GM19193 (cell line): Measurements from ENCODE around the gene DCST2.

Experiments
- POLR2A ChIP-seq: IDR thresholded peaks from 4 replicates; pipeline ENCODE4 v1.6.1; 2011; ENCODE audit not compliant: insufficient read depth, insufficient read length; ENCODE audit errors: extremely low read depth

The DCST2 gene

GRCh38 chr1:154978360-154978759 is 55.2 kb downstream of the DCST2 start:
- TF ChIP-seq POLR2A = no peak

DNA sequence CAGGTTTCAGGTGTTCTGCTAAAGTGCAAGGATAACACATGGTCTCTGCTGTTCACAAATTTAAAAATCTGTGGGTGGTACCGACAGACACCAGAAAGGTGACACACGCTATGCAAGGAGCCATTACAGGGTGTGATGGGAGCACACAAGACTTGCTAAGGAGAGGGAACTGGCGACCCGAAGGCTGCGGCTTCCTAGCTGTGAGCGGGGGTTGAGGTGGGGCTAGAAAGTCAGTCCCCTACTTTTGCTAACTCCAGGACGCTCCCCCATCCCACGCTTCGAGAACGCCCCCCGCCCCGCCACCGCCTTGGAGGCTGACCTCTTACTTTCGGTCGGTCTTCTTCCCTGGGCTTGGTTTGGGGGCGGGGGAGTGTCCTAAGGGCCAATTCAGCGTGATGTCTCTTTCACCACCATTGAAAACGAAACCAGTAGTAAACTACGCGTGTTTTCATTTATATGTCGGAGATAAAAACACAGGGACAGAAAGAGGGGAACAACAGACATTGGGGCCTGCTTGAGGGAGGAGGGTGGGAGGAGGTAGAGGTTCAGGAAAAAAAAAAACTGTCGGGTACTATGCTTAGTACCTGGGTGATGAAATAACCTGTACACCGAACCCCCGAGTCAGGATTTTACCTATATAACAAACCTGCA is 58.0 kb downstream of the DCST2 start:
- TF ChIP-seq POLR2A = peak; percentile 34

DNA sequence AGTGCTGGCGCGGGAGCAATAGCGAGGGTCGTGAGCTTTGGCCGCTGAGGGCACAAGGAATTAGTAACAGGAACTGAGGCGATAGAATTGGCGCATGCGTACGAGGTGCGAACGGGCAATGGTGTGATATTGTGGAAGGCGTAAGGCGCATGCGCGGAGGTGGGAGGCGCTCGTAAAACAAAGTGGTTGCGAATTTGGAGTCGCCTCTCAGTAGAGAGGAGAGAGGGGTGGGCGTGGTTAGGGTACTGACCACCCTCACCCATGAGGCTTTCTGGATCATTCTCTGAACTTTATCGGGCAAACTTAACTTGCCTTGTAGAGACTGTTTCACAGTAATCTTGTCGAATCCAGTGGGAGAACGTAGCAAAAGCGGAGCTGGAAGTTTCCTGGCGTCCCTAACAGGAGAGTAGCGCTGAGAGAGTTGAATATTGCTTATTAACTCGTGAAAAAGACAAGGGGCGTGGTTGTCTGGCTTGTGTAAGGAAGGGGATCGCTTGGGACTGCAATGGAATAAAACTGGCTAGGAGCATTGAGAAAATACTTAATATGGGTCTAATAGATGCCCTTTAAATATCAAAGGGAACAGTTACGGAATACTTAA is 58.7 kb downstream of the DCST2 start:
- TF ChIP-seq POLR2A = no peak

- peak; percentile 80 for TF ChIP-seq POLR2A
Observed at GRCh38 chr1:154974102-154974807, 59.3 kb downstream of the DCST2 start, which contains the start of gene CKS1B. Gene CKS1B, plus strand, starts transcription at chr1:154974681. Its CDS starts 65 bp downstream, at chr1:154974746.

DNA sequence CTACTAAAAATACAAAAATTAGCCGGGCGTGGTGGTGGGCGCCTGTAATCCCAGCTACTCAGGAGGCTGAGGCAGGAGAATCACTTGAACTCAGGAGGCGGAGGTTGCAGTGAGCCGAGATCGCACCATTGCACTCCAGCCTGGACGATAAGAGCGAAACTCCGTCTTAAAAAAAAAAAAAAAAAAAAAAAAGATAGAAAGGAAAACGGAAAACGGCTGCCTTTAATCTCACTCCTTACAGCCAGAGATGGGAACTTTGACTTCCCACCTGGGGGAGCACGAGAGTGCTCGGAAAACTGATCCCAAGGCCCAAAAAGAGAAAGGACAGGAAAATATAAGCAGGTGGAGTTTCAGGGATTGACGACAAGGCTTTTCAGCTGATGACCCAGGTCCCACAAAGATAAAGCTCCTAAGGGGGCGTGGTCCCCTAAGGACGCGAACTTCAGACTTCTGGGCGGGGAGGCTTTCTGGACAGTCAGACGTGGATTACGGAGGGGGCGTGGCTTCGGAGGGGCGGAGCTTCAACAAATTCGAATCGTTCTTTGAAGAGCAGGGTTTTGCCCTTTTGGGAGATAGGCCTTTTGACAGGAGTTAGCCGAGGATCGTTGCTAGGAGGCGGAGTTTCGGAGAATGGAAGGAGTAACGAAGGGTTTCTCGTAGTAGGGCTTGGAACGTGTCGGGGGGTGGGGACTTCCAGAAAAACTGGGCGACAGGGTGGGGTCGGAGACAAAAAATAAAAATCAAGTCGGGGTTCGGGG is 60.1 kb downstream of the DCST2 start:
- TF ChIP-seq POLR2A = peak; percentile 60

- TF ChIP-seq POLR2A = no peak
Observed at GRCh38 chr1:154972517-154973343, 60.9 kb downstream of the DCST2 start.

DNA sequence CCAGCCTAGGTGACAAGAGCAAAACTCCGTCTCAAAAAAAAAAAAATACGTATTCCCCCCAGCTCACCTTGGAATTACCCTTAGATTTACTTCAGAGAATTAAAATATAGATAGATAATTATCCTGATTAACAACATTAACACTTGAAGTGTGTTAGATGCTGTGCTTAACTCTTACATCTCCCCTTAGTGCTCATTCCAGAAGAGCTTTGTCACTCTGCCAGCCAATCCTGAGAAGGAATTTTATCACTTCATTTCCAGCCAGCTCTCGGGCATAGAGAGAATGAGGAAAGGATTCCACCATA is 61.4 kb downstream of the DCST2 start:
- no peak for TF ChIP-seq POLR2A

- TF ChIP-seq POLR2A = no peak
Observed at GRCh38 chr1:154971341-154971998, 62.1 kb downstream of the DCST2 start.

- TF ChIP-seq POLR2A = peak; percentile 42
Observed at GRCh38 chr1:154970631-154971340, 62.8 kb downstream of the DCST2 start, which contains the start of gene SHC1. Gene SHC1, minus strand, starts transcription at chr1:154970747. Its CDS starts 221 bp downstream, at chr1:154970526.

GRCh38 chr1:154969860-154970452 is 63.6 kb downstream of the DCST2 start:
- no peak for TF ChIP-seq POLR2A

GRCh38 chr1:154969246-154969645 is 64.3 kb downstream of the DCST2 start:
- TF ChIP-seq POLR2A = no peak

GRCh38 chr1:154968731-154969130 is 64.8 kb downstream of the DCST2 start:
- no peak for TF ChIP-seq POLR2A
